GM19023 (cell line): ENCODE results near the gene USP50.
"Not testable (repeated sequence)": the region's sequence is repeated elsewhere in the genome, so short reads cannot be mapped to it uniquely, and the experiment has no call there.

ENCODE experiments used
- ATAC-seq: cut with Tn5 transposase; IDR thresholded peaks from one replicate; pipeline ENCODE4 v1.9.1; 2021; ENCODE audit warnings: mild to moderate bottlenecking, moderate library complexity; ENCODE audit not compliant: unreplicated experiment

Gene USP50

GRCh38 chr15:50546566-50546965 lies at the start of gene USP50:
Gene USP50, minus strand, starts transcription at chr15:50546666. Its CDS starts 141 bp downstream, at chr15:50546525.
- no peak for ATAC-seq

- ATAC-seq, result no peak
Measured at GRCh38 chr15:50594311-50594710, 47.8 kb upstream of the USP50 start.

- ATAC-seq, result no peak
Measured at GRCh38 chr15:50593761-50594160, 47.3 kb upstream of the USP50 start.

GRCh38 chr15:50590288-50590687 lies 43.8 kb upstream of the USP50 start:
- no peak for ATAC-seq

GRCh38 chr15:50577492-50577891 lies 31.0 kb upstream of the USP50 start:
- ATAC-seq, result no peak

- ATAC-seq, result no peak
Measured at GRCh38 chr15:50576166-50576565, 29.7 kb upstream of the USP50 start.

- ATAC-seq, result not testable (repeated sequence)
Measured at GRCh38 chr15:50573842-50574241, 27.4 kb upstream of the USP50 start.

- ATAC-seq, result no peak
Measured at GRCh38 chr15:50563756-50564155, 17.3 kb upstream of the USP50 start.

GRCh38 chr15:50562735-50563640 lies 16.5 kb upstream of the USP50 start:
- ATAC-seq, result no peak

- no peak for ATAC-seq
Measured at GRCh38 chr15:50558012-50558411, 11.5 kb upstream of the USP50 start.

- ATAC-seq, result no peak
Measured at GRCh38 chr15:50556642-50557371, 10.3 kb upstream of the USP50 start.

- no peak for ATAC-seq
Measured at GRCh38 chr15:50552238-50552637, 5.8 kb upstream of the USP50 start.

- ATAC-seq, result no peak
Measured at GRCh38 chr15:50549326-50549725, 2.9 kb upstream of the USP50 start.

GRCh38 chr15:50544368-50544767 lies 2.1 kb downstream of the USP50 start:
- ATAC-seq, result no peak

- ATAC-seq, result no peak
Measured at GRCh38 chr15:50543556-50543955, 2.9 kb downstream of the USP50 start.

- no peak for ATAC-seq
Measured at GRCh38 chr15:50542887-50543210, 3.6 kb downstream of the USP50 start.

GRCh38 chr15:50531766-50532165 lies 14.7 kb downstream of the USP50 start:
- ATAC-seq, result no peak

GRCh38 chr15:50531163-50531562 lies 15.3 kb downstream of the USP50 start:
- ATAC-seq, result no peak

- ATAC-seq, result no peak
Measured at GRCh38 chr15:50523851-50524251, 22.6 kb downstream of the USP50 start.

- ATAC-seq, result no peak
Measured at GRCh38 chr15:50519740-50520425, 26.6 kb downstream of the USP50 start.

GRCh38 chr15:50513001-50513400 lies 33.5 kb downstream of the USP50 start:
- no peak for ATAC-seq

- ATAC-seq, result no peak
Measured at GRCh38 chr15:50506121-50506520, 40.3 kb downstream of the USP50 start.
